H9 (cell line): ENCODE data around the gene FAM219A. TPM values are rescaled to one million over a fixed set of nuclear protein-coding genes. Genes with fewer than 3 reads are reported as not detected.

Experiments
- DNase-seq: peaks from one replicate; pipeline ENCODE4 v3.0.0-alpha.2; 2017
- H2AFZ ChIP-seq: one replicate; pipeline ENCODE4 v1.6.1; 2013; ENCODE audit warnings: mild to moderate bottlenecking, low read length, control low read depth, moderate library complexity
- H2AK5ac ChIP-seq: 2 replicates; pipeline ENCODE4 v1.6.1; 2013; ENCODE audit warnings: low read length, control low read depth, mixed read lengths; ENCODE audit not compliant: insufficient read length
- H2BK120ac ChIP-seq: one replicate; pipeline ENCODE4 v1.6.1; 2013; ENCODE audit warnings: low read depth, mild to moderate bottlenecking, low read length, control low read depth, inconsistent platforms; ENCODE audit not compliant: poor library complexity, severe bottlenecking
- H2BK12ac ChIP-seq: 2 replicates; pipeline ENCODE4 v1.6.1; 2013; ENCODE audit warnings: low read length, control low read depth, mixed read lengths, low read depth; ENCODE audit not compliant: insufficient read length
- H2BK15ac ChIP-seq: 2 replicates; pipeline ENCODE4 v1.6.1; 2013; ENCODE audit warnings: low read depth, low read length, control low read depth
- H2BK20ac ChIP-seq: one replicate; pipeline ENCODE4 v1.6.1; 2013; ENCODE audit warnings: low read depth, mild to moderate bottlenecking, low read length, control low read depth, inconsistent platforms; ENCODE audit not compliant: poor library complexity, severe bottlenecking
- H2BK5ac ChIP-seq: 2 replicates; pipeline ENCODE4 v1.6.1; 2013; ENCODE audit warnings: low read length, control low read depth, mixed read lengths; ENCODE audit not compliant: insufficient read length
- H3K14ac ChIP-seq: 2 replicates; pipeline ENCODE4 v1.6.1; 2013; ENCODE audit warnings: low read length, control low read depth; ENCODE audit not compliant: insufficient read depth
- H3K18ac ChIP-seq: 2 replicates; pipeline ENCODE4 v1.6.1; 2013; ENCODE audit warnings: low read depth, mild to moderate bottlenecking, mixed read lengths, low read length, control low read depth; ENCODE audit not compliant: insufficient read length
- H3K23ac ChIP-seq: 2 replicates; pipeline ENCODE4 v1.6.1; 2013; ENCODE audit warnings: low read length, control low read depth, mixed read lengths, low read depth; ENCODE audit not compliant: insufficient read length
- H3K23me2 ChIP-seq: 2 replicates; pipeline ENCODE4 v1.6.1; 2013; ENCODE audit warnings: low read depth, mild to moderate bottlenecking, mixed read lengths, low read length, control low read depth; ENCODE audit not compliant: insufficient read length, poor library complexity, severe bottlenecking
- H3K27ac ChIP-seq: 2 replicates; pipeline ENCODE4 v1.5.1; 2013; ENCODE audit warnings: low read length, control low read depth, mixed read lengths, low read depth; ENCODE audit not compliant: insufficient read length
- H3K27me3 ChIP-seq: 2 replicates; pipeline ENCODE4 v1.6.1; 2013; ENCODE audit warnings: low read length, control low read depth, inconsistent platforms; ENCODE audit not compliant: insufficient read depth
- H3K4ac ChIP-seq: 2 replicates; pipeline ENCODE4 v1.6.1; 2013; ENCODE audit warnings: low read depth, mild to moderate bottlenecking, control low read depth, inconsistent platforms, low read length, moderate library complexity
- H3K4me1 ChIP-seq: 2 replicates; pipeline ENCODE4 v1.6.1; 2013; ENCODE audit warnings: low read length, control low read depth, inconsistent platforms; ENCODE audit not compliant: insufficient read depth
- H3K4me2 ChIP-seq: 2 replicates; pipeline ENCODE4 v1.6.1; 2013; ENCODE audit warnings: low read length, control low read depth, mixed read lengths; ENCODE audit not compliant: insufficient read length, insufficient read depth
- H3K56ac ChIP-seq: 2 replicates; pipeline ENCODE4 v1.6.1; 2013; ENCODE audit warnings: low read depth, mild to moderate bottlenecking, mixed read lengths, low read length, control low read depth; ENCODE audit not compliant: insufficient read length
- H3K79me1 ChIP-seq: 2 replicates; pipeline ENCODE4 v1.6.1; 2013; ENCODE audit warnings: low read depth, mild to moderate bottlenecking, moderate library complexity, low read length, control low read depth, inconsistent platforms; ENCODE audit not compliant: insufficient read depth, poor library complexity, severe bottlenecking
- H3K79me2 ChIP-seq: 2 replicates; pipeline ENCODE4 v1.6.1; 2013; ENCODE audit warnings: low read length, control low read depth, inconsistent platforms; ENCODE audit not compliant: insufficient read depth
- H3K9ac ChIP-seq: 2 replicates; pipeline ENCODE4 v1.6.1; 2013; ENCODE audit warnings: low read length, control low read depth, mixed read lengths; ENCODE audit not compliant: insufficient read length; ENCODE audit errors: extremely low read depth
- H3K9me3 ChIP-seq: one replicate; pipeline ENCODE4 v1.6.1; 2013; ENCODE audit warnings: low read depth, low read length, inconsistent platforms; ENCODE audit not compliant: control insufficient read depth
- H3T11ph ChIP-seq: one replicate; pipeline ENCODE4 v1.6.1; 2013; ENCODE audit warnings: mild to moderate bottlenecking, low read length, control low read depth, inconsistent platforms
- H4K20me1 ChIP-seq: one replicate; pipeline ENCODE4 v1.6.1; 2013; ENCODE audit not compliant: control insufficient read depth, insufficient read length, insufficient read depth
- H4K5ac ChIP-seq: 2 replicates; pipeline ENCODE4 v1.6.1; 2013; ENCODE audit warnings: low read depth, mild to moderate bottlenecking, mixed read lengths, low read length, control low read depth; ENCODE audit not compliant: insufficient read length
- H4K8ac ChIP-seq: replicated peaks from 2 replicates; pipeline ENCODE4 v1.6.1; 2013; ENCODE audit warnings: low read length, control low read depth, mixed read lengths, low read depth; ENCODE audit not compliant: insufficient read length
- H4K91ac ChIP-seq: 2 replicates; pipeline ENCODE4 v1.6.1; 2013; ENCODE audit warnings: low read depth, mild to moderate bottlenecking, moderate library complexity, mixed read lengths, low read length, control low read depth; ENCODE audit not compliant: insufficient read length
- H3K27ac Mint-ChIP-seq, 3 experiments: 2 replicates in 2 of 3; 3 replicates in 1 of 3; pipeline ENCODE4 v1.8.0; 2020 to 2021; ENCODE audit warnings: mixed read lengths in 3 of 3, mild to moderate bottlenecking in 1 of 3, moderate library complexity in 1 of 3
- H3K27me3 Mint-ChIP-seq: 2 replicates; pipeline ENCODE4 v1.8.0; 2021; ENCODE audit warnings: low read depth, mild to moderate bottlenecking, moderate library complexity, mixed read lengths
- H3K36me3 Mint-ChIP-seq, 3 experiments: 2 replicates in 2 of 3; 3 replicates in 1 of 3; pipeline ENCODE4 v1.8.0; 2020 to 2021; ENCODE audit warnings: low read depth in 3 of 3, mixed read lengths in 3 of 3; ENCODE audit not compliant: insufficient read depth in 1 of 3
- H3K4me1 Mint-ChIP-seq, 2 experiments: 2 replicates each; pipeline ENCODE4 v1.8.0; 2020; ENCODE audit warnings: mixed read lengths in 2 of 2
- H3K4me3 Mint-ChIP-seq, 2 experiments: 2 replicates in 1 of 2; 3 replicates in 1 of 2; pipeline ENCODE4 v1.8.0; 2020 to 2021; ENCODE audit warnings: mild to moderate bottlenecking in 2 of 2, mixed read lengths in 2 of 2, moderate library complexity in 1 of 2
- H3K9me3 Mint-ChIP-seq, 2 experiments: 2 replicates in 1 of 2; 3 replicates in 1 of 2; pipeline ENCODE4 v1.8.0; 2020; ENCODE audit warnings: mild to moderate bottlenecking in 2 of 2, mixed read lengths in 2 of 2, moderate library complexity in 1 of 2
- CTCF ChIP-seq: fragments of 200-600 bp; sonication (generic); conservative IDR thresholded peaks from 3 replicates; pipeline ENCODE4 v1.8.0; 2021; ENCODE audit warnings: antibody characterized with exemption, mild to moderate bottlenecking
- WGBS: extraction: QIAGEN DNeasy Blood & Tissue Kit; methylation state at CpG from one replicate; pipeline ENCODE4 v1.1.7; 2013; ENCODE audit warnings: missing lambda C conversion rate, low lambda C conversion rate, mixed read lengths; ENCODE audit not compliant: insufficient read length; ENCODE audit errors: extremely low coverage; 5-methylcytosine and 5-hydroxymethylcytosine counted together
- total RNA-seq: library from RNA; stranded (reverse); gene quantifications from 2 replicates; pipeline ENCODE4 v1.2.1, GENCODE V29; 2021

FAM219A gene
- total RNA-seq, 1 experiment from 2014 or later = 16.7 TPM

GRCh38 chr9:34430843-34431437 lies 27.4 kb downstream of the FAM219A start:
- Histone ChIP-seq H2BK5ac (no peak overlapping the region), H3K4ac (no peak overlapping the region), H3K14ac (no peak overlapping the region), H2BK20ac (no peak overlapping the region), H2BK12ac (no peak overlapping the region), H2AFZ (no peak overlapping the region), H4K91ac (no peak overlapping the region), H2AK5ac (no peak overlapping the region), H2BK120ac (no peak overlapping the region), H3K9ac (no peak overlapping the region), H3K56ac (no peak overlapping the region), H3K23ac (no peak overlapping the region), H3T11ph (no peak overlapping the region), H3K79me1 (no peaks in the 10 kb centered on the region), H4K20me1 (no peaks in the 10 kb centered on the region), H3K18ac (no peak overlapping the region), H3K4me1 (no peaks in the 10 kb centered on the region), H3K79me2 (no peaks in the 10 kb centered on the region), H3K27ac (no peak overlapping the region), H3K23me2 (no peaks in the 10 kb centered on the region), H3K27me3 (no peaks in the 10 kb centered on the region), H4K5ac (no peak overlapping the region), H3K4me2 (no peak overlapping the region), H3K9me3 (no peaks in the 10 kb centered on the region), H2BK15ac (no peak overlapping the region), H4K8ac (no peak overlapping the region)
- no peak for TF ChIP-seq CTCF
- Mint-ChIP-seq H3K27me3 (no peaks in the 10 kb centered on the region), H3K36me3 (no peaks in the 10 kb centered on the region), H3K27ac (no peak overlapping the region), H3K4me1 (peaks cover 8 to 11% of the 10 kb centered on the region in 2 experiments), H3K4me3 (no peak overlapping the region), H3K9me3 (no peaks in the 10 kb centered on the region)
- peak; percentile 69 for DNase-seq
- no CpG with 5 or more reads among the region's 4 CpGs for WGBS
